HepG2 (cell line): ENCODE results near the gene RBBP5. TPM values are rescaled to one million over a fixed set of nuclear protein-coding genes. Genes with fewer than 3 reads are reported as not detected.

Source experiments
- ATAC-seq: fragments of 200-7000 bp; cut with Tn5 transposase; 3 replicates; pipeline ENCODE4 v1.9.1; 2020; ENCODE audit warnings: mild to moderate bottlenecking, moderate library complexity
- BruUV-seq: library from RNA; stranded (reverse); fragments of 400-500 nt; replicated peaks from 2 replicates; lab custom pipeline; 2021; lab: Mats Ljungman, UMichigan
- CTCF ChIA-PET: fragments of 300-600 bp; formaldehyde crosslinking; extraction: SDS; loops from one replicate; lab custom pipeline; 2021; ENCODE audit warnings: low total read pairs, inconsistent platforms, low intra/inter-chr PET ratio; lab: Yijun Ruan, JAX
- POLR2A ChIA-PET: fragments of 350-600 bp; sonication (Branson Sonifier 250); formaldehyde crosslinking; loops from one replicate; lab custom pipeline; 2020; ENCODE audit warnings: antibody characterized with exemption, inconsistent platforms; lab: Yijun Ruan, JAX
- DNase-seq: peaks from one replicate; pipeline ENCODE4 v3.0.0-alpha.2; 2015; ENCODE audit warnings: low spot score
- FAIRE-seq: peaks from 3 replicates; lab custom pipeline; 2011; peaks lifted over from hg19 to GRCh38; lab: Jason Lieb, UNC
- H2AFZ ChIP-seq: one replicate; pipeline ENCODE4 v1.6.1; 2011; ENCODE audit warnings: low read length, inconsistent platforms
- H3K27ac ChIP-seq: fragments of 300-600 bp; 3 replicates; pipeline ENCODE4 v1.8.0; 2011; ENCODE audit warnings: mixed run types, mild to moderate bottlenecking, mixed read lengths, low read length, inconsistent platforms; ENCODE audit not compliant: insufficient read depth; ENCODE audit errors: extremely low read length
- H3K27me3 ChIP-seq, 2 experiments: fragments of 200-600 bp in 1 of 2; 2 replicates in 1 of 2; 3 replicates in 1 of 2; pipeline versions ENCODE4 v1.6.0 to v1.8.0; 2011; ENCODE audit warnings: low read length in 2 of 2, mild to moderate bottlenecking in 2 of 2, moderate library complexity in 2 of 2, inconsistent platforms in 1 of 2; ENCODE audit not compliant: insufficient read depth in 2 of 2, control insufficient read depth in 1 of 2
- H3K36me3 ChIP-seq, 2 experiments: fragments of 200-600 bp in 1 of 2; replicated peaks in 1 of 2; 2 replicates in 1 of 2; 3 replicates in 1 of 2; pipeline versions ENCODE4 v1.5.1 to v1.8.0; 2011; ENCODE audit warnings: low read length in 2 of 2, inconsistent platforms in 1 of 2; ENCODE audit not compliant: insufficient read depth in 2 of 2, control insufficient read depth in 1 of 2
- H3K4me1 ChIP-seq: 2 replicates; pipeline ENCODE4 v1.5.1; 2012; ENCODE audit warnings: low read length, inconsistent platforms; ENCODE audit not compliant: insufficient read depth
- H3K4me2 ChIP-seq: 2 replicates; pipeline ENCODE4 v1.6.0; 2011; ENCODE audit warnings: low read depth, low read length, inconsistent platforms
- H3K4me3 ChIP-seq, 3 experiments: fragments of 200-600 bp in 1 of 3; sonication (generic), shearing (Covaris generic) in 1 of 3; replicated peaks in 1 of 3; 2 replicates each; pipeline ENCODE4 v1.5.1; 2011 to 2016; ENCODE audit warnings: low read length in 3 of 3, inconsistent platforms in 2 of 3, low read depth in 2 of 3, mild to moderate bottlenecking in 2 of 3, control low read depth in 1 of 3, mixed read lengths in 1 of 3; ENCODE audit not compliant: insufficient read depth in 1 of 3
- H3K79me2 ChIP-seq: one replicate; pipeline ENCODE4 v1.6.1; 2011; ENCODE audit warnings: low read length, inconsistent platforms; ENCODE audit not compliant: insufficient read depth
- H3K9ac ChIP-seq: 2 replicates; pipeline ENCODE4 v1.6.0; 2011; ENCODE audit warnings: mild to moderate bottlenecking, low read depth, low read length, inconsistent platforms; ENCODE audit not compliant: insufficient read depth
- H3K9me3 ChIP-seq: 2 replicates; pipeline ENCODE4 v1.5.1; 2012; ENCODE audit warnings: mild to moderate bottlenecking, low read length
- H4K20me1 ChIP-seq: 2 replicates; pipeline ENCODE4 v1.6.0; 2011; ENCODE audit warnings: inconsistent platforms, mild to moderate bottlenecking, low read length, moderate library complexity; ENCODE audit not compliant: insufficient read depth
- E2F2 ChIP-seq: sonication (generic); formaldehyde crosslinking; IDR thresholded peaks from 2 replicates; pipeline ENCODE4 v1.4.0; 2020; ENCODE audit warnings: missing genetic modification reagents, borderline replicate concordance
- HINFP ChIP-seq: sonication (generic); formaldehyde crosslinking; IDR thresholded peaks from 2 replicates; pipeline ENCODE4 v1.4.0; 2020; ENCODE audit warnings: low read depth, mild to moderate bottlenecking, missing genetic modification reagents
- HMG20B ChIP-seq: conservative IDR thresholded peaks from 2 replicates; pipeline ENCODE4 v1.6.1; 2016; ENCODE audit warnings: missing genetic modification reagents, missing compliant biosample characterization
- HMGA1 ChIP-seq: sonication (generic); formaldehyde crosslinking; conservative IDR thresholded peaks from 2 replicates; pipeline ENCODE4 v1.4.0; 2020; ENCODE audit warnings: missing genetic modification reagents
- HNF4A ChIP-seq: sonication (generic); formaldehyde crosslinking; IDR thresholded peaks from 2 replicates; pipeline ENCODE4 v1.4.0; 2020; ENCODE audit warnings: missing genetic modification reagents
- HOXA3 ChIP-seq: sonication (generic); formaldehyde crosslinking; IDR thresholded peaks from 2 replicates; pipeline ENCODE4 v1.5.0; 2020; ENCODE audit warnings: missing genetic modification reagents
- KDM1A ChIP-seq: IDR thresholded peaks from 2 replicates; pipeline ENCODE4 v1.6.1; 2016; ENCODE audit warnings: missing compliant biosample characterization
- MEIS2 ChIP-seq: sonication (generic); formaldehyde crosslinking; IDR thresholded peaks from 2 replicates; pipeline ENCODE4 v1.9.0; 2021; ENCODE audit warnings: mild to moderate bottlenecking, missing genetic modification reagents
- RNF219 ChIP-seq: sonication (generic); formaldehyde crosslinking; IDR thresholded peaks from 2 replicates; pipeline ENCODE4 v1.5.0; 2020; ENCODE audit warnings: mild to moderate bottlenecking, missing genetic modification reagents
- STAT5B ChIP-seq: sonication (generic); formaldehyde crosslinking; IDR thresholded peaks from 2 replicates; pipeline ENCODE4 v1.4.0; 2020; ENCODE audit warnings: missing genetic modification reagents
- WIZ ChIP-seq: sonication (generic); formaldehyde crosslinking; IDR thresholded peaks from 2 replicates; pipeline ENCODE4 v1.5.1; 2020; ENCODE audit warnings: mild to moderate bottlenecking, missing genetic modification reagents
- ZBTB38 ChIP-seq: sonication (generic); formaldehyde crosslinking; IDR thresholded peaks from 2 replicates; pipeline ENCODE4 v1.5.1; 2020; ENCODE audit warnings: mild to moderate bottlenecking, missing genetic modification reagents
- ZNF607 ChIP-seq: sonication (generic); formaldehyde crosslinking; IDR thresholded peaks from 2 replicates; pipeline ENCODE4 v1.5.1; 2020; ENCODE audit warnings: missing genetic modification reagents, mild to moderate bottlenecking, borderline replicate concordance
- ZZZ3 ChIP-seq: sonication (generic); formaldehyde crosslinking; IDR thresholded peaks from 2 replicates; pipeline ENCODE4 v1.4.0; 2020; ENCODE audit warnings: missing genetic modification reagents, mild to moderate bottlenecking, borderline replicate concordance
- WGBS: methylation state at CpG from one replicate; pipeline ENCODE4 v1.1.6; 2017; ENCODE audit warnings: low lambda C conversion rate; 5-methylcytosine and 5-hydroxymethylcytosine counted together
- in situ Hi-C: cut with HindIII; loops from 2 replicates; pipeline ENCODE4 v1.10.0; 2017; ENCODE audit warnings: low pct_unique_long_range_greater_than_20kb; ENCODE audit not compliant: extremely low pct_ligation_motif_present
- intact Hi-C: fragments of 100-400 bp; cut with micrococcal nuclease; formaldehyde crosslinking; loops from one replicate; pipeline ENCODE4 v1.10.0; 2022; ENCODE audit not compliant: unreplicated experiment
- polyA plus RNA-seq, 8 experiments: library from polyadenylated mRNA; depleted of rRNA in 3 of 8; stranded (reverse) in 7 of 8; unstranded in 1 of 8; fragments of >200 nt; fragmentation: Illumina TruSeq in 4 of 8; extraction: Trizol in 4 of 8; gene quantifications; 2 replicates each; pipeline versions ENCODE4 v1.2.1 to v1.2.3, GENCODE V29; 2011 to 2016; ENCODE audit warnings: low read depth in 4 of 8, missing spikeins in 1 of 8, mixed read lengths in 1 of 8; ENCODE audit not compliant: insufficient read depth in 1 of 8
- total RNA-seq, 5 experiments: library from RNA; depleted of rRNA; stranded (reverse); fragments of >200 nt; fragmentation: Illumina TruSeq; extraction: Trizol; gene quantifications; 2 replicates each; pipeline ENCODE4 v1.2.3, GENCODE V29; 2016; ENCODE audit warnings: low read depth in 1 of 5

Gene RBBP5
- total and polyA plus RNA-seq, 2 of the 13 experiments (the other 11 are each of a cell fraction or from before 2014, with no cell fraction given): 6.6 to 17.1 TPM

- BruUV-seq: no TSS peak
- H3K4me3 ChIP-seq: no peak overlapping the region
- H3K36me3 ChIP-seq: no peaks in the 10 kb centered on the region
- no peak for ATAC-seq
- H3K4me2 ChIP-seq: no peak overlapping the region
- H3K9ac ChIP-seq: no peak overlapping the region
- no peaks in the 10 kb centered on the region for H3K79me2 ChIP-seq
- POLR2A ChIA-PET: no interaction called here
- WGBS: 0% methylated on average over 1 of the region's 1 CpG
- TF ChIP-seq ZZZ3 (CRISPR knock-in tag): no peak
- no peak for TF ChIP-seq ZNF607 (CRISPR knock-in tag)
- TF ChIP-seq STAT5B (CRISPR knock-in tag): no peak
- no peak for TF ChIP-seq ZBTB38 (CRISPR knock-in tag)
- TF ChIP-seq MEIS2: no peak
- TF ChIP-seq RNF219 (CRISPR knock-in tag): no peak
- TF ChIP-seq HMGA1 (CRISPR knock-in tag): no peak
- no peak for TF ChIP-seq HOXA3 (CRISPR knock-in tag)
- TF ChIP-seq WIZ (CRISPR knock-in tag): no peak
- no peak for TF ChIP-seq HNF4A (CRISPR knock-in tag)
- no peak for TF ChIP-seq HMG20B (CRISPR knock-in tag)
- no peak for TF ChIP-seq KDM1A (CRISPR knock-in tag)
- TF ChIP-seq E2F2 (CRISPR knock-in tag): no peak
- TF ChIP-seq HINFP: no peak
- TF ChIP-seq, all 625 proteins: peak for 0
- Histone ChIP-seq H2AFZ (no peak overlapping the region), H3K4me1 (peaks cover 13% of the 10 kb centered on the region), H3K27ac (no peak overlapping the region), H3K27me3 (no peaks in the 10 kb centered on the region), H4K20me1 (no peaks in the 10 kb centered on the region), H3K9me3 (no peaks in the 10 kb centered on the region)
- intact Hi-C loops: no loop called here
- FAIRE-seq (no peak), DNase-seq (no peak)
- CTCF ChIA-PET: no interaction called here
- in situ Hi-C loops: no loop called here
Observed at GRCh38 chr1:205133287-205133686, 11.5 kb upstream of the RBBP5 start.
